ENCODE results near the gene ABLIM1.

GRCh38 chr10:114593240-114593792 is 64.8 kb downstream of the ABLIM1 start:
- no peak for TF ChIP-seq POLR2A (IDR thresholded peaks at IDR 0.05; ENCODE audit: low read length)
- no peak for TF ChIP-seq GATA1 (IDR thresholded peaks at IDR 0.05; ENCODE audit: low read depth, low read length)

All from erythroblast (primary cell).